Activated T-cell treated with anti-CD3 and anti-CD28 coated beads, Interleukin-2, amount 50 U/mL, for 4 hours (primary cell): ENCODE data around the gene BRAT1. TPM values are rescaled to one million over a fixed set of nuclear protein-coding genes. Genes with fewer than 3 reads are reported as not detected.
A peak's percentile ranks its signal among the peaks of the same experiment; 100 is the strongest.

ENCODE experiments used
- ATAC-seq, 2 donors: fragments of 200-7000 bp; cut with Tn5 transposase; one replicate each; pipeline ENCODE4 v1.10.0; 2021
- DNase-seq: peaks from one replicate; pipeline ENCODE4 v3.0.0-alpha.2; 2020
- H3K27me3 Mint-ChIP-seq: one replicate; pipeline ENCODE4 v1.8.0; 2021; ENCODE audit warnings: low read depth, mixed read lengths
- H3K36me3 Mint-ChIP-seq: one replicate; pipeline ENCODE4 v1.8.0; 2022; ENCODE audit warnings: mixed read lengths; ENCODE audit not compliant: insufficient read depth
- H3K4me1 Mint-ChIP-seq: one replicate; pipeline ENCODE4 v1.8.0; 2021; ENCODE audit warnings: low read depth, mixed read lengths
- H3K4me3 Mint-ChIP-seq: one replicate; pipeline ENCODE4 v1.8.0; 2021; ENCODE audit warnings: mild to moderate bottlenecking, moderate library complexity, mixed read lengths
- H3K9me3 Mint-ChIP-seq: one replicate; pipeline ENCODE4 v1.8.0; 2021; ENCODE audit warnings: mixed read lengths
- total RNA-seq, 3 donors: library from RNA; stranded (reverse); gene quantifications; one replicate each; pipeline ENCODE4 v1.2.1, GENCODE V29; 2021

BRAT1 gene
- total RNA-seq, result 10 to 100 TPM; 40.7 to 55.0 (median 42.6) TPM

GRCh38 chr7:2555121-2556052, at the start of gene BRAT1:
Gene BRAT1, minus strand, starts transcription at chr7:2555524. Its CDS starts 1,093 bp downstream, at chr7:2554431.
- ATAC-seq (peak; percentile 88 to 89), DNase-seq (peak; percentile 96)
- peak within 1 kb of the TSS; percentile 89 for H3K4me3 Mint-ChIP-seq
- no peaks in the 10 kb centered on the region for H3K9me3 Mint-ChIP-seq
- H3K36me3 Mint-ChIP-seq, result peaks cover 10% of the 10 kb centered on the region
- peaks cover 42% of the 10 kb centered on the region for H3K4me1 Mint-ChIP-seq
- H3K27me3 Mint-ChIP-seq, result no peaks in the 10 kb centered on the region

DNA sequence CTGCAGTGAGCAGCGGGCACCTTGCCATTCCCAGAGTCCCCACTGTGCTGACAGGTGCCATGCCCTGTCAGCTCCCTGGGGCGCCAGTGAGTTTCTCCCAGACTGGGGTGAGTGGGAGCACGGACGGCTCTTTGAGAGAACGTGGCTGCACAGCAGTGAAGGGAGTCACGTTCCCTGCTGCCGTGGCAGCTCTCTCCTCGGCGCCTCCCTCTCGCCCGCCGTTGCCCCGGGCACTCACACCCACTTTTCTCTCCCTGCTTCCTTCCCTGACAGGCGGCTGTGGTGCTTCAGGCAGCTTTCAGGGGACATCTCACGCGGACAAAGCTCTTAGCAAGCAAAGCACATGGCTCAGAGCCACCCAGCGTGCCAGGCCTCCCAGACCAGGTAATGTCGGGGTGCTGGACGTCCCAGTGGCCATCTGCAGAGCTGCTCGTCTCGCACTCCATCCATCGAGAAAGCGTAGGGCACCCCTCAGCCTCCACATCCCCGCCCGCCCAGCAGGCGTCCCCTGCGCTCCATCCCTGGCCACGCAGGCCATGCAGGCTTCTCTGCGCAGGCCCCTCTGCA, 49.4 kb upstream of the BRAT1 start:
- ATAC-seq, result no peak

DNA sequence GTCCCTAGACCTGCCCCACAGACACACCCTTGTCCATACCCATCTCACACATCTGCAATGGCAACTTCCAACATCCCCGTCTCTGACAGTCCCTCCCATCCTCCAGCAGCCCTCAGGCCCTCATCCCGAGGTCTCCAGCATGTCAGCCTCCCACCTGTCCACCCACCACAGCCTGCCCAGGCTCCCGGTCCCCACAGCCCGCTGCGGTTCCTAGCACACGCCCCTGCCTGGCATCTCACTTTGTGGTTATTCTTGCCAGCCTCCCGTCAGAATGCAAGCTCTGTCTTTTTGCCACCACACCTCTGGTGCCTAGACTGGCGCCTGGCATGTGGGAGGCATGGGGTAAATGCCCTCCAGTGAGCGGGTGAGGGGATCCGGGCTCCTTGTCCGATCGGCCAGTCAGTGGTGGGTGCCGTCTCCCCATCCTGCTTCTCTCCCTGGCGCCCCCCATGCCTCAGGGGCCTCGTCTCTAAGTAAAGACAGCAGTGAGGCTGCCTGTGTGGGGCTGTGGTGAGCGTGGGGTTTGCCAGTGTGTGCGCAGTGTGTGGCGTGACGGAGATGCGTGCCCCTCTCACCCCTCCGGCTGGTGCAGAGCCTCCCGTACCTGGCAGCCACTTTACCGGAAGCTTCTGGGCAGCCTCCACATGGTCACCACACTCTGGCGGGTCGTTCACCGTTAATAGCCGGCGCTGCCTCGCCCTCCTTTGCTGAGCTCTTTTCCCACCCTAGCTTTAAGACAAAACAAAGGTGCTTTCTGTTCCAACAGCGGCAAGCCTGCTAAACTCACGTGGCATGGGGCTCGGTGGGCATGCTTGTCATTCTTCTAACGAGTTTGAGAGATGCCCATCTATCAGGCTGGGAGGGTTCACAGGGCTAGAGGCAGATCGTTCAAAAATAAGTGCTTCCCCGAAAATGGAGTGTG, 48.0 kb upstream of the BRAT1 start:
- H3K9me3 Mint-ChIP-seq, result no peaks in the 10 kb centered on the region
- H3K36me3 Mint-ChIP-seq, result peaks cover 2% of the 10 kb centered on the region
- no peaks in the 10 kb centered on the region for H3K4me1 Mint-ChIP-seq
- DNase-seq (no peak), ATAC-seq (no peak)
- H3K4me3 Mint-ChIP-seq, result no peak overlapping the region
- no peaks in the 10 kb centered on the region for H3K27me3 Mint-ChIP-seq

More for the DNA sequence above, 49.4 kb upstream of the BRAT1 start:
- Mint-ChIP-seq H3K4me3 (no peak overlapping the region), H3K36me3 (no peaks in the 10 kb centered on the region), H3K9me3 (no peaks in the 10 kb centered on the region), H3K4me1 (peaks cover 4% of the 10 kb centered on the region), H3K27me3 (no peaks in the 10 kb centered on the region)
- DNase-seq, result no peak

- Mint-ChIP-seq H3K9me3 (no peaks in the 10 kb centered on the region), H3K27me3 (no peaks in the 10 kb centered on the region), H3K4me3 (no peak overlapping the region), H3K4me1 (no peaks in the 10 kb centered on the region), H3K36me3 (peaks cover 5% of the 10 kb centered on the region)
- ATAC-seq (no peak), DNase-seq (no peak)
Measured at GRCh38 chr7:2602406-2603043, 47.2 kb upstream of the BRAT1 start.

- no peak for DNase-seq
- Mint-ChIP-seq H3K9me3 (no peaks in the 10 kb centered on the region), H3K27me3 (no peaks in the 10 kb centered on the region), H3K4me1 (no peaks in the 10 kb centered on the region), H3K36me3 (peaks cover 5% of the 10 kb centered on the region), H3K4me3 (no peak overlapping the region)
- ATAC-seq, result no peak
Measured at GRCh38 chr7:2601907-2602306, 46.6 kb upstream of the BRAT1 start.

DNA sequence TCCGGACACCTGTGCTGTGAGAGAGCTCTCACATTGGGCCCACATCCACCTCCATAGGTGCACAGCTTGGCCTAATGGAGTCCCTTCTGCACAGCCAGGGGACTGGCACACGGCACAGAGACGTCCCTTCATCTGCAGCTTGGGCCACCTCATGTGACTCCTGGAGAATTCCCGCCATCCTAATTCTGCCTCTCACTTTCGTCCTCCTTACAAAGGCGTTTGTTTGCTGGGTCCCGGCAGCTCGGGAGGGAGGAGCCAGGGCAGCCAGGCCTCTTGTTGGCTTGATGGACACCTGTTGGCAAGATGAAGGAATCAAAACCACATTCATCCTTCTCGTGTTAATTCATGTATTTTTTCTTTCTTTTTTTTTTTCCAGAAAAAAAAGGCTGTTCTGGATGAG, 45.7 kb upstream of the BRAT1 start:
- Mint-ChIP-seq H3K27me3 (no peaks in the 10 kb centered on the region), H3K36me3 (peaks cover 5% of the 10 kb centered on the region), H3K4me3 (no peak overlapping the region), H3K4me1 (no peaks in the 10 kb centered on the region), H3K9me3 (no peaks in the 10 kb centered on the region)
- no peak for DNase-seq
- ATAC-seq, result no peak

- DNase-seq, result no peak
- ATAC-seq, result no peak
- H3K9me3 Mint-ChIP-seq, result no peaks in the 10 kb centered on the region
- no peak overlapping the region for H3K4me3 Mint-ChIP-seq
- H3K4me1 Mint-ChIP-seq, result no peaks in the 10 kb centered on the region
- peaks cover 10% of the 10 kb centered on the region for H3K36me3 Mint-ChIP-seq
- H3K27me3 Mint-ChIP-seq, result no peaks in the 10 kb centered on the region
Measured at GRCh38 chr7:2598154-2598823, 43.0 kb upstream of the BRAT1 start.

DNA sequence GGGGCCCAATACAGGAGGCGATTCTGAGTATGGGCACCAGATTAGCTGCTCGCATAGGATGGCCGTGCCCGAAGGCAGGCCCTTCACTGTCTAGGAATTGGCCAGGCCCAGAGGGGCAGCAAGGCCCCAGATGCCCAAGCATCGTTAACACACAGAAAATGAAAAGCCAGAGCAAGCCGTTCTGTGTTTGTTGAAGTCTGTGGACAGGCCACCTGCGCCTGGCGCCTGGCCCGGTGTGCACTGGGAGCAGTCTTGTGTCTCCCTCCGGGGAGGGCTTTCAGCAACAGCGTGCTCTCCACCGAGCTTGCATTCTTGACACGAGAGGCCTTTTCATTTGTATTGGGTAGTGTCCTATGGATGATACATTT, 41.9 kb upstream of the BRAT1 start:
- no peak for ATAC-seq
- no peak overlapping the region for H3K4me3 Mint-ChIP-seq
- H3K4me1 Mint-ChIP-seq, result no peaks in the 10 kb centered on the region
- no peaks in the 10 kb centered on the region for H3K27me3 Mint-ChIP-seq
- H3K9me3 Mint-ChIP-seq, result no peaks in the 10 kb centered on the region
- no peak for DNase-seq
- peaks cover 13% of the 10 kb centered on the region for H3K36me3 Mint-ChIP-seq

DNA sequence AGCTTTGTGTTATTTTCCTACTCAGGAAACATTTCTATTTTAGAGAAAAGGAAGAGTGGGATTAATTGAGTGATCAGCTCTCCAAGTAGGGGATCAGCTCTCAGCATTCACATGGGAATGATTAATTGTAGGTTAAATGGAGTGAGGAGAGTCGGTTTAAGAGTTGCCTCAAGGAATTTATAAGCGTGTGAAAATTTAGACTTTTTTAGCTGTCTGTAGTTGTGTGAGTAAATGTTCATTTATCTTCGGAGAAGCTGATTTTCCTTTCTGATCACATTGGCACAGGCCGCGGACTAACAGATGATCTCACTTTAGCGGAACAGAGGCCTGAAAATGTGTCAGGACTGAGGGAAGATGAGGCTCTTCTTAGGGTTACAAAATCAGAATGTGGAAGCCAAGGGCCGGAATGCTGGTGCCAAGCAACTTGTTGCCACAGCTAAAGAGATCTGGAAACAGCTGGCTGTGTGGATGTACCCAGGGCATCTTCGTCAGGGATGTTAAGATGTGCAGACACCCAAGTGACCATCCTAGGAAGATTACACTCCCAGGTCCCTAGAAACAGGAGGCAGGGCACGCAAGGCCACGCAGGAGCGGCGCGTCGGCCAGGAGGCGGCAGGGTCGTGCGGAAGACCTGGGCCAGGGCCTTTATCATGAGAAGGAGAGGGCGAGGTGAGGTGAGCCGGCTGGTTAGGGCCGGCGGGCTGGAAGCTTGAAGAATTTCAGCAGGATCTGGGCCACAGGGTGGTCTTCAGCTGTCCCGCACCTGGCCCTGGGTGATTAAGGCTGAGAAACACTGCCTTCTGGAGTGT, 41.3 kb upstream of the BRAT1 start:
- Mint-ChIP-seq H3K4me1 (no peaks in the 10 kb centered on the region), H3K36me3 (peaks cover 16% of the 10 kb centered on the region), H3K27me3 (no peaks in the 10 kb centered on the region), H3K4me3 (no peak overlapping the region), H3K9me3 (no peaks in the 10 kb centered on the region)
- ATAC-seq, result no peak
- no peak for DNase-seq

GRCh38 chr7:2595258-2595860, 40.0 kb upstream of the BRAT1 start:
- no peak overlapping the region for H3K4me3 Mint-ChIP-seq
- H3K4me1 Mint-ChIP-seq, result no peaks in the 10 kb centered on the region
- no peak for DNase-seq
- peaks cover 16% of the 10 kb centered on the region for H3K36me3 Mint-ChIP-seq
- H3K27me3 Mint-ChIP-seq, result no peaks in the 10 kb centered on the region
- H3K9me3 Mint-ChIP-seq, result no peaks in the 10 kb centered on the region
- ATAC-seq, result no peak

DNA sequence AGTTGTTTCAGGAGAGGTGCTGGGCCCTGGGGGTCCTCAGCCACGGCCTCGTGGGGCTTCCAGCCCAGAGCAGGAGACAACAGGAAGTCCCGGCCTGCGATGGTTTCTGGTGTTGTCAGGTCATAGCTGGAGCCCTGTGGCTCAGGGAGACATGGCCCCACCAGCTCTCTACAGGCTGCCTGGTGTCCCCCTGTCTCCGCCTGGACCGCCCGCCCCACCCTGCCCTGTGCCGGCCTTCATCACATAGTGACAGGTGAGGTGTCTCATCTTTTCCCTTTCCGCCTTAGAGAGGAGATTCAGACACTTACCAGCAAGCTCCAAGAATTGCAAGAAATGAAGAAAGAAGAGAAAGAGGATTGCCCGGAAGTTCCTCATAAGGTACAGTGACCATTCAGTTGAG, 39.3 kb upstream of the BRAT1 start:
- H3K9me3 Mint-ChIP-seq, result no peaks in the 10 kb centered on the region
- no peak for DNase-seq
- H3K4me3 Mint-ChIP-seq, result no peak overlapping the region
- no peaks in the 10 kb centered on the region for H3K27me3 Mint-ChIP-seq
- H3K36me3 Mint-ChIP-seq, result peaks cover 16% of the 10 kb centered on the region
- ATAC-seq, result no peak
- H3K4me1 Mint-ChIP-seq, result no peaks in the 10 kb centered on the region

- H3K4me1 Mint-ChIP-seq, result no peaks in the 10 kb centered on the region
- no peak overlapping the region for H3K4me3 Mint-ChIP-seq
- H3K36me3 Mint-ChIP-seq, result peaks cover 14% of the 10 kb centered on the region
- DNase-seq (no peak), ATAC-seq (no peak)
- no peaks in the 10 kb centered on the region for H3K27me3 Mint-ChIP-seq
- H3K9me3 Mint-ChIP-seq, result no peaks in the 10 kb centered on the region
Measured at GRCh38 chr7:2593036-2593727, 37.9 kb upstream of the BRAT1 start.
